Measurements from ENCODE around the gene BNC2. TPM values are rescaled to one million over a fixed set of nuclear protein-coding genes. Genes with fewer than 3 reads are reported as not detected.

The BNC2 gene
- total and polyA plus RNA-seq, 5 donors from 2014 or later: not detected

DNA sequence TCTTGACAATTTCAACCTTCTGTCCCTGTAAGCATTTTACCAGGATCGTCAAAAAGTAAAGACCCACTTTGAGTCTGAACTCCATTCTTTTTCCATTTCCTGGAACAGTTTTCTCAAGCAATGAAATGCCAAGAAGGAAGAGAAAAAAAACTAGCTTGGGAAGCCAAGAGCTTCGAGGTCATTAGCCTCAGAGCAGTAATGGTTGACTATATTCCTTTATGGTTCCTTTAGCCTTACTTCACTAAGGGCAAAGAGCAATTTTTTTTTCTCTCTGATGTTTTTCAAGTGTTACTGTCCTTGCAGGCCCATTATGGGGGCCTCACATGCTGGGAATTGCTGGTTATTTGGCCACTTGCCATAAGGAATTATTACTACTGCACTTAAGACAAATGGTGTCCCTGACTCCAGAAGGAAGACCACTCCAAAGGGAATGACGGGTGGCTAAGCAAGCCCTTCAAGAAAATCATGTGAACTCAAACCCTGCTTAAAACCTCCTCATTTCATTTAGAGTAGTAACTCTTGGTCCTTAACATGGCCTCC lies 37.1 kb downstream of the BNC2 start:
- Histone ChIP-seq H3K4me3 (ENCODE audit: low read depth, low read length) (no peak overlapping the region), H3K4me1 (ENCODE audit: control insufficient read depth, insufficient read depth, low read length, poor library complexity, severe bottlenecking) (no peaks in the 10 kb centered on the region), H3K36me3 (ENCODE audit: control insufficient read depth, insufficient read depth, low read length) (no peaks in the 10 kb centered on the region), H3K27ac (ENCODE audit: insufficient read depth, low read length, poor library complexity, severe bottlenecking) (no peak overlapping the region), H3K9me3 (ENCODE audit: control insufficient read depth in 2 of 2, low read length in 2 of 2) (no peaks in the 10 kb centered on the region), H3K27me3 (ENCODE audit: control insufficient read depth, insufficient read depth, low read length) (no peaks in the 10 kb centered on the region)
- ATAC-seq (ENCODE audit: low read depth in 2 of 2): no peak
- Mint-ChIP-seq H3K27ac (no peak overlapping the region), H3K36me3 (no peaks in the 10 kb centered on the region), H3K4me1 (no peaks in the 10 kb centered on the region), H3K27me3 (no peaks in the 10 kb centered on the region), H3K4me3 (no peak overlapping the region), H3K9me3 (peaks cover 0 to 9% (median 3%) of the 10 kb centered on the region in 7 donors)
- DNase-seq: no peak

DNA sequence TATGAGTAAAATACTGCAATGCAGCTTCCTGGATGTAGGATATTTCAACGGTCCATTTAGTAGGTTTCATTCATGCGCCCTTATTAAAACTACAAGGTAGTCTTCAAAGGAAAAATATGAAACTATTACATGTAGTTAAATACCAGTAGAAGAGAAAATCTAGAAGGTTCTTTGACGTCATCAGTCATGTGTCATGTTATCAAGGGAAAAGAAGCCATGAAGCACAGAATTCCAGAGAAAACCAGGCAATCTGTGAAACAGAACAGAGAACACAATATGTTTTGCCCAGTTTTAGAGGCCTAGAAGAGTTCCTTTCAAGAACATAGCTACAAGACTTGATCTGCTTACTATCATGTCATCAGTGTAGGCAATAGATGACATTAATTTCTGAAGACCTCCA lies 38.4 kb downstream of the BNC2 start:
- no peaks in the 10 kb centered on the region for H3K27me3 Mint-ChIP-seq

DNA sequence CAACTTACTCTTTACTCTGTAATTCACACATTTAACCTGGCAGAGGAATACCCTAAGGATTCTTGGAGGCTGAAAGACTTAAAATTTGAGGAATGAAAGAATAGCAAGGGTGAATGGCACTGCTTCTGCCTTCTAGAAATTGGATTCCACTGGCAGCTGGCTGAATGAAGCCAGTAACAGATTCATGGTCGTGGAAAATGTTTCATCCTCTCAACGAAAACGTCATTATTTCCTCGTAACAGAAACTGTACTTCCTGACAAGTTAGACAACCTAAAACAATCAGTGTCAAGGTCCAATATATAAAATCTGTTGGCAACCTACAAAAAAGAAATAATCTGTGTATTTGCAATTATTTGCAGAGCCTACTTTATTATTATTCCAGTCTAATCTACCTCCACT lies 39.7 kb downstream of the BNC2 start:
- Histone ChIP-seq H3K36me3 (ENCODE audit: control insufficient read depth, insufficient read depth, low read length) (no peaks in the 10 kb centered on the region), H3K27me3 (ENCODE audit: control insufficient read depth, insufficient read depth, low read length) (no peaks in the 10 kb centered on the region), H3K4me3 (ENCODE audit: low read depth, low read length) (no peak overlapping the region), H3K4me1 (ENCODE audit: control insufficient read depth, insufficient read depth, low read length, poor library complexity, severe bottlenecking) (no peaks in the 10 kb centered on the region), H3K27ac (ENCODE audit: insufficient read depth, low read length, poor library complexity, severe bottlenecking) (no peak overlapping the region), H3K9me3 (ENCODE audit: control insufficient read depth in 2 of 2, low read length in 2 of 2) (no peaks in the 10 kb centered on the region)
- Mint-ChIP-seq H3K36me3 (no peaks in the 10 kb centered on the region), H3K27me3 (no peaks in the 10 kb centered on the region), H3K9me3 (peaks cover 0 to 12% (median 4%) of the 10 kb centered on the region in 7 donors), H3K4me1 (no peaks in the 10 kb centered on the region), H3K27ac (no peak overlapping the region), H3K4me3 (no peak overlapping the region)
- DNase-seq (no peak), ATAC-seq (ENCODE audit: low read depth in 2 of 2) (no peak)

More for the DNA sequence above, 38.4 kb downstream of the BNC2 start:
- no peaks in the 10 kb centered on the region for H3K4me1 Mint-ChIP-seq
- H3K9me3 ChIP-seq (ENCODE audit: control insufficient read depth in 2 of 2, low read length in 2 of 2): no peaks in the 10 kb centered on the region
- H3K4me3 Mint-ChIP-seq: no peak overlapping the region
- H3K27me3 ChIP-seq (ENCODE audit: control insufficient read depth, insufficient read depth, low read length): no peaks in the 10 kb centered on the region
- H3K27ac ChIP-seq (ENCODE audit: insufficient read depth, low read length, poor library complexity, severe bottlenecking): no peak overlapping the region
- no peak overlapping the region for H3K27ac Mint-ChIP-seq
- no peaks in the 10 kb centered on the region for H3K36me3 Mint-ChIP-seq
- peaks cover 0 to 12% (median 4%) of the 10 kb centered on the region in 7 donors for H3K9me3 Mint-ChIP-seq
- ATAC-seq (ENCODE audit: low read depth in 2 of 2) (no peak), DNase-seq (no peak)
- H3K36me3 ChIP-seq (ENCODE audit: control insufficient read depth, insufficient read depth, low read length): no peaks in the 10 kb centered on the region
- no peaks in the 10 kb centered on the region for H3K4me1 ChIP-seq (ENCODE audit: control insufficient read depth, insufficient read depth, low read length, poor library complexity, severe bottlenecking)
- H3K4me3 ChIP-seq (ENCODE audit: low read depth, low read length): no peak overlapping the region

DNA sequence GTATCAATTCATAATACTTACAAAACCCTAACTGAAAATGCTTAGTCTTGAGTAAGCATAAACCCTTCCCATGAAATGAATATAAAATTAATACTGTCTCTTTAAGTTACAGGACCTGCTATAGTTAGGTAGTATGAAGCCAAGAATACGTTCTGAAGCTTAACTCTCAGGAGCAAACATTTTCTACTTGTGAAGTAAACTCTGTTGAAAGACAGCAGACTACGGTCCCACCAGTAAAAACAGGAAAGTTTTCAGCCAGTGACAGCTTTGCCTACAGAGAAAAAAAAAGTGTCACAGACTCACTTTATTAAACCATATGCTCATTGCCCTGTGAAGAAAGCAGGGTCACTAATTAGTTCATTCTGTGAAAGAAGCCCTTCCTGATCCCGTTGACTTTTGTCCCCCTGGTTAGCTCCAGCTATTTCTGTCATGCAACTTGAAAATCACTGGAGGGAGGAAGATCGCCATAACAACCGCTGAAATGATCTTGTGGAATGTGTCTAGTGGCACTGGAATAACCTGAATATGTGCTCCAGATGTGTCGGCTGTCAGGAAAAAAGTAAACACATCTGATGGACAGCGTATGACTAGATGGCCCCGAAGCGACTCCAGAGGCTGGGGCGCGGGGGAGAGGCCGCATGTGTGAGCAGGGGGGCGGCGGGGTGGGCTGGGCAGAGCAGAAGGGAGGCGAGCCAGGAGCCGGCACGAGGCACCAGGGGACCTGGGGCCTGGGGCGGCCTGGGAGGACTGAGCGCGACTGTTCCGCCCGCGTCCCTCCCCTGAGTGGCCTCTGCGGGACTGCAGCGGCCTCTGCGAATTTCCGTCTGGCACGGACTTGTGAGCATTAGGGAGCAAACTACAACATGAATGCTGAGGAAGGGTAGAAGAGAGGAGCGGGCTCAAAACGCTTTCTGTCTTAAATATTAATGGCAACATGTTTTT lies 41.9 kb downstream of the BNC2 start:
- Histone ChIP-seq H3K9me3 (ENCODE audit: control insufficient read depth in 2 of 2, low read length in 2 of 2) (no peaks in the 10 kb centered on the region), H3K27me3 (ENCODE audit: control insufficient read depth, insufficient read depth, low read length) (no peaks in the 10 kb centered on the region), H3K4me1 (ENCODE audit: control insufficient read depth, insufficient read depth, low read length, poor library complexity, severe bottlenecking) (no peaks in the 10 kb centered on the region), H3K36me3 (ENCODE audit: control insufficient read depth, insufficient read depth, low read length) (no peaks in the 10 kb centered on the region), H3K4me3 (ENCODE audit: low read depth, low read length) (no peak overlapping the region), H3K27ac (ENCODE audit: insufficient read depth, low read length, poor library complexity, severe bottlenecking) (no peak overlapping the region)
- no peak for ATAC-seq (ENCODE audit: low read depth in 2 of 2)
- no peak for DNase-seq
- no peak overlapping the region for H3K27ac Mint-ChIP-seq
- no peaks in the 10 kb centered on the region for H3K36me3 Mint-ChIP-seq
- peaks cover 0 to 10% (median 3%) of the 10 kb centered on the region in 7 donors for H3K9me3 Mint-ChIP-seq
- no peaks in the 10 kb centered on the region for H3K4me1 Mint-ChIP-seq
- H3K4me3 Mint-ChIP-seq: no peak overlapping the region
- no peaks in the 10 kb centered on the region for H3K27me3 Mint-ChIP-seq

DNA sequence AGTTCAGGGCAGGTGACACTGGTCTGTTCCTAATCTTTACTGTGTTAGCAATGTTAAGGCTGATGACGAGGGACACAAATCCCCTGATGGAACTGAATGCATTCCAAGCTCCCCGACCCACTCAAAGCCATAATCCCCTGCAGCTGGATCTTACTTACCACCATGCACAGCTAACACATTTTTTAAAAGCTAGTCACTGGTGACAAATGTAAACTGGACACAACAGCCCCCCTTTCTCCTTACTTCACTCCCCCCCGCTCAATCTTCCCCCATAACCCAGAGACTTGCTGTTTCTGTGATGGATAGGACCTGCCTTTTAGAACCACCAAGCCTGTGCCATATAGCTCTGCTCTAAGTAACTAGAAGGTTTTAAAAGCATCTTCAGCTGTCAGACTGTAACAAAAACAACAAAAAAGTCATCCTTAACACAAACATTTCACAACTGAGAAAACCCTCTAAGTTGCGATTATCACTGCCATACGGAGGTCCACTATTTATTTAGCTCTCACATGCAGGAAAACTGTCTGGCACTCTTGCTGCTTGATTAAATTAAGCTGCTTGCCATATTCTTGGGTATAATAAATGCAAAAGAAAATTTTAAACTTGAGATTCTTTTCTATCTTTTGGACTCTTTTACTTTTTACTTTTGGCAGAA lies 44.4 kb downstream of the BNC2 start:
- H3K4me1 Mint-ChIP-seq: no peaks in the 10 kb centered on the region
- no peaks in the 10 kb centered on the region for H3K27me3 Mint-ChIP-seq
- Histone ChIP-seq H3K4me1 (ENCODE audit: control insufficient read depth, insufficient read depth, low read length, poor library complexity, severe bottlenecking) (no peaks in the 10 kb centered on the region), H3K4me3 (ENCODE audit: low read depth, low read length) (no peak overlapping the region), H3K9me3 (ENCODE audit: control insufficient read depth in 2 of 2, low read length in 2 of 2) (no peaks in the 10 kb centered on the region), H3K27me3 (ENCODE audit: control insufficient read depth, insufficient read depth, low read length) (no peaks in the 10 kb centered on the region), H3K27ac (ENCODE audit: insufficient read depth, low read length, poor library complexity, severe bottlenecking) (no peak overlapping the region), H3K36me3 (ENCODE audit: control insufficient read depth, insufficient read depth, low read length) (no peaks in the 10 kb centered on the region)
- DNase-seq: no peak
- H3K9me3 Mint-ChIP-seq: peaks cover 0 to 5% (median 1%) of the 10 kb centered on the region in 7 donors
- H3K4me3 Mint-ChIP-seq: no peak overlapping the region
- H3K27ac Mint-ChIP-seq: no peak overlapping the region
- no peaks in the 10 kb centered on the region for H3K36me3 Mint-ChIP-seq
- no peak for ATAC-seq (ENCODE audit: low read depth in 2 of 2)

DNA sequence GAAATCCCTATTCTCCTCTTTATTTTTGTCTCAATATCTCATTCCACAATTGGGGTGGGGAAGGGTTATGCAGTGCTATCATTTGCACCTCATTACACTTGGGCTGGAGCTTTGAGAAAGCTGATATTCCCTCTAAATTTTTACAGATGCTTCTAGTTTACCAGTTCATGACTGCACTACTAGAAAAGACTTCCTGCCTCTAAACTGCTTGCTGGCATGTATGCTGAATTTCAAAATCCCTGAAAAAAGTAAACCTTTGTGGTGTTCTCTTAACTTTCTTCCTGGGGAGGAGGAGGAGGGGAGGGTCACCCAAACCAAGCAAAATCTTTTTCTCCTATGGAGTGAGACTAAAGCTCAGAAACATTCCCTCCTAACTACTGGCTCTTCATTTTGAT lies 45.1 kb downstream of the BNC2 start:
- Mint-ChIP-seq H3K27me3 (no peaks in the 10 kb centered on the region), H3K4me1 (no peaks in the 10 kb centered on the region), H3K9me3 (peaks cover 0 to 5% (median 1%) of the 10 kb centered on the region in 7 donors), H3K4me3 (no peak overlapping the region), H3K36me3 (no peaks in the 10 kb centered on the region), H3K27ac (no peak overlapping the region)
- ATAC-seq (ENCODE audit: low read depth in 2 of 2): no peak
- Histone ChIP-seq H3K9me3 (ENCODE audit: control insufficient read depth in 2 of 2, low read length in 2 of 2) (no peaks in the 10 kb centered on the region), H3K27me3 (ENCODE audit: control insufficient read depth, insufficient read depth, low read length) (no peaks in the 10 kb centered on the region), H3K27ac (ENCODE audit: insufficient read depth, low read length, poor library complexity, severe bottlenecking) (no peak overlapping the region), H3K36me3 (ENCODE audit: control insufficient read depth, insufficient read depth, low read length) (no peaks in the 10 kb centered on the region), H3K4me3 (ENCODE audit: low read depth, low read length) (no peak overlapping the region), H3K4me1 (ENCODE audit: control insufficient read depth, insufficient read depth, low read length, poor library complexity, severe bottlenecking) (no peaks in the 10 kb centered on the region)
- DNase-seq: no peak

DNA sequence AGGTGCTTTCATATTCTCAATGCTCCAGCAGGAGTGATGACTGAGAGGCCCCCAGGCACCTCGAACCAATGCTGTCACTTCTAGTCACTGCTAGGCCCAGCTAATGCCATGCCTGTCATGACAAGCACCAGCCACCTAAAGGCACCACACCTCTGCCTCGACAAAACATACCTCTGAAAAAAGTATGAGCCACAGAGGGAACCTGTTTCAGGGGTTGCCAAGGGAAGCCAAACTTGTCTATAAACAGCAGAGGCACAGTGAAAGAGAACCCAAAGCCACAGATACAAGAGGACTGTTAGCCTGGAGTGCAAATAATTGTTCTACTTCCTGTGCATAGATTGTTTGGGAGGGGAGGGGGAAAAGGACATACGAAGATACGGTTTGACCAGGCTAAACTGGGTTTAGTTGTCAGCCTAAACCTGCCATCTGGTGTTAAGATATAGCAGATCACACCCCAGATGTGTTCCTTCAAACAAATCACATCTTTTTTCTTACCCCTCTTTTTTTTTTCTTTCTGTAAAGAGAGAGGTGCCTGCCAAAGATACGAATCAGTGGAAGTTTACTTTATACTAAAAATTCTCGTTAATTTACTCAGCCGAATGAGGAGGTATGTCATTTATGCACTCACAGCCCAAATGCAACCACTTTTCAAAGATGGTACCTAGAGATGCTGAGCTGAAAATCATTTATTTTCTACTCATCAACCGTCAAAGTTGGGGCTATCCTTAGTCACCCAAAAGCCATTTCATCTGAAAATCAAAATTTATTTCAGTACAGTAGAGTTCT lies 45.7 kb downstream of the BNC2 start:
- no peak for ATAC-seq (ENCODE audit: low read depth in 2 of 2)
- H3K4me3 ChIP-seq (ENCODE audit: low read depth, low read length): no peak overlapping the region
- Mint-ChIP-seq H3K4me1 (no peaks in the 10 kb centered on the region), H3K27ac (no peak overlapping the region), H3K36me3 (no peaks in the 10 kb centered on the region), H3K4me3 (no peak overlapping the region), H3K9me3 (peaks cover 0 to 5% (median 1%) of the 10 kb centered on the region in 7 donors), H3K27me3 (no peaks in the 10 kb centered on the region)
- no peaks in the 10 kb centered on the region for H3K27me3 ChIP-seq (ENCODE audit: control insufficient read depth, insufficient read depth, low read length)
- DNase-seq: no peak
- no peaks in the 10 kb centered on the region for H3K9me3 ChIP-seq (ENCODE audit: control insufficient read depth in 2 of 2, low read length in 2 of 2)
- H3K27ac ChIP-seq (ENCODE audit: insufficient read depth, low read length, poor library complexity, severe bottlenecking): no peak overlapping the region
- no peaks in the 10 kb centered on the region for H3K4me1 ChIP-seq (ENCODE audit: control insufficient read depth, insufficient read depth, low read length, poor library complexity, severe bottlenecking)
- H3K36me3 ChIP-seq (ENCODE audit: control insufficient read depth, insufficient read depth, low read length): no peaks in the 10 kb centered on the region
